Right ventricle myocardium inferior (tissue), 1 donor: ENCODE results near the gene WDFY4. TPM values are rescaled to one million over a fixed set of nuclear protein-coding genes. Genes with fewer than 3 reads are reported as not detected.

Source experiments
- ATAC-seq: fragments of 200-7000 bp; cut with Tn5 transposase; one replicate; pipeline ENCODE4 v1.9.1; 2020; ENCODE audit warnings: mild to moderate bottlenecking, moderate library complexity
- DNase-seq: peaks from one replicate; pipeline ENCODE4 v3.0.0; 2021; ENCODE audit errors: missing footprints
- intact Hi-C: fragments of 100-400 bp; cut with DNase I; formaldehyde crosslinking; loops from one replicate; pipeline ENCODE4 v1.11.0; 2022
- total RNA-seq: library from RNA; stranded (reverse); fragmentation: NEBNext Ultra II Directional; extraction: Animal tissue kit (Norgen Biotek cat#: 25700); gene quantifications from one replicate; pipeline ENCODE4 v1.2.1, GENCODE V29; 2021
- donor health status: DM: no; HTN: yes; CAD: no; lungs with severe emphysema.

The WDFY4 gene
- total RNA-seq, 1 donor from 2014 or later = 2.5 TPM

DNA sequence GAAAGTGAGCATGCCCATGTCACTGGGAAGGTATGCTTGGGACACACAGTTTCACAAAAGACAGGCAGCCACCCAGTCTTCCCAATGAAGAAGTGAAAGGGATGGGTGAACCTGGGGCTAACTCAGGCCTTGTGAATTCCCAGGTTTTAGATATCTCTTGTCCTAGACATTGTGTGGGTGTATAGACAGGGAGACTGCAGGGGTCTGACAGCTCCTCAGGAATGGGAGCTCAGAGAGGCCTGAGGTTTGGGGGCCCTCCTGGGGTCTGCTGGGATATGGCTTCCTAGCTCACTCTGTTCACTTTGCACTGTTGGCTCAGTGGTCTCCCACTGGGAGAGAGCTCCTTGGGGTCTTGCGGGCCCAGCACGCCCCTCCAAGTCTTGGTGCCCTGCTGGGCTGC, 47.0 kb downstream of the WDFY4 start:
- ATAC-seq (no peak), DNase-seq (no peak)
- intact Hi-C loops = no loop called here

DNA sequence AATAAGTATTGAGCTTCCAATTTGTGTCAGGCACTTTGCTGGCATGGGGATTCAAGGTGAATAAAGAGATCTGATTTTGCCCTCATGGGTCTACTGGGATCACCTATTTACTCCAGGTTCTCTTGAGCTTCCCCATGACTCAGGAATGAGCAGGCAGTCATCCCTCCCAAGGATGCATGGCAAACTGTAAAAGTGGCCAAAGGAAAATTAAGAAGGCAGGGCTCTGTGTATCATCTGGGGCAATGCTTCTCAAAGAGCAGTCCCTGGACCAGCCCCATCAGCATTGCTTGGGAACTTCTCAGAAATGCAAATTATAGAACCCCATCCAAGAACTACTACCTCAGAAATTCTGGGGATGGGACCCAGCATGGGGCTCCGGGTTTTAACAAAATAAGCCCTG, 48.7 kb downstream of the WDFY4 start:
- DNase-seq = no peak
- intact Hi-C loops = no loop called here
- no peak for ATAC-seq

DNA sequence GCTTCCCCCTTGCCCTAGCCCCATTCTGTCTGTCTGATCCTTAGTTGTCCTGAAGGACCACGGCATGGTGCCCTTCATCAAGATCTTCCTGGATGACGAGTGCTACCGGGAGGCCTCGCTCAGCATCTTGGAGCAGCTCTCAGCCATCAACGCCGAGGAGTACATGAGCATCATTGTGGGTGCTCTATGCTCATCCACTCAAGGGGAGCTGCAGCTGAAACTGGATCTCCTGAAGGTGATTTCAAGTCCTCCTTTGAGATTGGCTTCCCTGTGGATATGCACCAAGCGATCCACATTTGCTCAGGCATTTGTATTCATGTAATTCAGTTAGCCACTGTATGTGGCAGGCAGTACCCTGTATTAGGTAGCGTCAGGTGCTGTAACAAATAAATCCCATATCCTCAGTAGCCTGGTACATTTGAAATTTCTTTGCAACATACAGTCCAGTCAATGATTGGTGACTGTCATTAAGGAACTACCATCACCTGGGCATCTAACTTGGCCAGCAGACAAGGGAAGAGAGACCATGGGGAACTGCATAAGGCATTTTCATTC, 51.2 kb downstream of the WDFY4 start:
- intact Hi-C loops = no loop called here
- DNase-seq = no peak
- ATAC-seq = no peak

DNA sequence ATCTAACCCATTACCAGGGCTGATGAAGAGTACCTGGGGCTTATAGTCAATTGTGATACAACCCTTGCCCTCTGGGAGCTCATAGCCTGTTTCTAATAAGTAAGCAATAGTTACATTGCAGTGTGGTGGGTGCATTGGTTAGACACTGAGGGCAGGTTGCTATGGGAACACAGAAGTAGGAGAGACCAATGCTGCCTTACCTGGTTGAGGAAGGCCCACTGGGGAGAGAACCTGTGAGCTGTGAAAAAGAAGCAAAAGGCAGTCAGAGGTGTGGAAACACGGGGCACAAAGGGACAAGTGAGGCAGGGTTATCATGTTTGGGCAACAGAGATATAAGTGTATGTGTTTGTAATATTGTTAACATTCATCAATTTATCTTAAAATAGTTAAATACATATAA, 51.9 kb downstream of the WDFY4 start:
- intact Hi-C loops = no loop called here
- DNase-seq (no peak), ATAC-seq (no peak)

DNA sequence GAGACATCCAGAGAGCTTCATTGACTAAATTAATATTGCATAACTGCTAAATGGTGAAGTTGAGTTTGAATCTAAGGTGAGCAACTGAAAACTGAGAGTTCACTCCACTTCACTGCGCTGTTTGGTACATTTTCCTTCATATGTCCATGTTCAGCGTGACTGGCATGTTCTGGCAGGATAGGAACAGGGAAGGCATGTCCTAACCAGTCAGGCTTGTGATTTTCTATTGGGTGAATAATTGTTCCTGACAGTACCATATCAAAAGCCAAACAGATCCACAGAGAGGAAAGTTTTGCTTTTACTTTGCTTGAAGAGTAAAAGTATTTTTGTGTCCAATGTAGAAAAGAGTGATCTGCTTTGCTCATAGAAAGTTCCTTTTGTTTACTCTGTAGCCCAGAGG, 53.2 kb downstream of the WDFY4 start:
- DNase-seq (no peak), ATAC-seq (no peak)
- intact Hi-C loops = no loop called here

DNA sequence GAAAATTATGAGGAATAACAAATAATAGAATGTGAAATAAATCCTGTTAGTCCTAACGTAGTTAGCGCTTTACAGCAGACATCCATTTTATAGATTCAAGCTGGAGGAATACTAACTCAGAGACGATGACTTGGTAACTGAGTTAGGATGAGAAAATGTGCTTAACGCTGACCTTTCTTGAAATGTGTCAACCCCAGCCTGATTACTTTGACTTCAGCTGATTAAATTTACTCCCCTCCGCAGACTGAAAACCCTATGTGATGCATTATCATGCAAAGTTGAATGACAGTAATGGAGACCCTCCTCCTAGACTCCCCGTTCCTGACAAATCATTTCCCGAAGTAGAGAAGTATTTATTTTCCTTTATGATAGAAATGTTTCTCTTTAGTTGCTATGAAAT, 54.5 kb downstream of the WDFY4 start:
- intact Hi-C loops = no loop called here

DNA sequence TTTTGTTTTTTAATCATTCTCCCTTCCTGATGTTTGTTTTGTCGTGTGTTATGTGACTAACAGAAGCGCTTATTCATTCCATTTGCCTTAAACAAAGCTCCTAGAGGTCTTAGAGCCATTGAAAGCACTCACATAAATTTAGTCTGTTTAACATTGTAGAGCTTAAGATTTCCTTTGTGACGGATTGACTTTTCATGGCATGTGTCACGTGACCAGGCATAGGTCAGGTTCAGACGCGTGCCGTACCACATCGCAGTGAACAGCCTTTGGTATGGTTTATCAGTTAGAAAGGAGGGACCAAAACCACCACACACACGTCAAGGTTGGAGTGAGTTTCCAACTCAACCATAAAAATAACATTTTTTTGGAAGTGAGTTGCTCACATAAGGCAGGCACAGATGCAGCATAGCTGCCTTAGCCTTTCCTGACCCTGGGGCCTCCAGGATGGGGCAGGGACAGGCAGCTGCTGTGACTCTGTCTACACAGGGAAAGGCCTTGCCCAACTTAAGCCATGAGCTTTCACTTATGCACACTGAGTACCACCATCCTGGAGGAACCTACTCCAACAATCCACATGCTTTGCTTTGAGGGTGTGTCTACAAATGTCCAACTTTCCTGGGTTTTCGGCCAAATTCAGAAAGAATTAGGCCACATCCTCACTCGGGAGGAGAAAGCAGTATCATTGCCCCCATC, 55.5 kb downstream of the WDFY4 start:
- ATAC-seq (no peak), DNase-seq (no peak)
- intact Hi-C loops = no loop called here

More for the DNA sequence above, 54.5 kb downstream of the WDFY4 start:
- no peak for DNase-seq
- no peak for ATAC-seq

DNA sequence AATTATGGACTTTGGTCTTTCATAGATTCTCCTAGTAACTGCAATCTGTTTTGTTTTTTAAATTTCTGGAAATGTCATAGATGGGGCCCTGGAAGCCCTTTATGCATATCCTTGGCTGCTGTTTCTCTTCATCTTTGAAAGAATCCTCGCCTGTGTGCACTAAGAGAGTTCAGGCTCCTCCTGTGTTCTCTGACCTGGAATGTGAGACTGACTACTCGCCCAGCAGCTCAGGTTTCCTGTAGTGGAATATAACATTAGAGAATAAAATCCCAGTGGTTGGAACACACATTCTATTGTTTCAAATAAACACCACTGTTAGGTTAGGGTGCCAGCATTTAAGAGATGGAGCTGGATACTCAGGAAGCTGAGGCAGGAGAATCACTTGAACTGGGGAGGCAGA, 56.3 kb downstream of the WDFY4 start:
- no peak for ATAC-seq

DNA sequence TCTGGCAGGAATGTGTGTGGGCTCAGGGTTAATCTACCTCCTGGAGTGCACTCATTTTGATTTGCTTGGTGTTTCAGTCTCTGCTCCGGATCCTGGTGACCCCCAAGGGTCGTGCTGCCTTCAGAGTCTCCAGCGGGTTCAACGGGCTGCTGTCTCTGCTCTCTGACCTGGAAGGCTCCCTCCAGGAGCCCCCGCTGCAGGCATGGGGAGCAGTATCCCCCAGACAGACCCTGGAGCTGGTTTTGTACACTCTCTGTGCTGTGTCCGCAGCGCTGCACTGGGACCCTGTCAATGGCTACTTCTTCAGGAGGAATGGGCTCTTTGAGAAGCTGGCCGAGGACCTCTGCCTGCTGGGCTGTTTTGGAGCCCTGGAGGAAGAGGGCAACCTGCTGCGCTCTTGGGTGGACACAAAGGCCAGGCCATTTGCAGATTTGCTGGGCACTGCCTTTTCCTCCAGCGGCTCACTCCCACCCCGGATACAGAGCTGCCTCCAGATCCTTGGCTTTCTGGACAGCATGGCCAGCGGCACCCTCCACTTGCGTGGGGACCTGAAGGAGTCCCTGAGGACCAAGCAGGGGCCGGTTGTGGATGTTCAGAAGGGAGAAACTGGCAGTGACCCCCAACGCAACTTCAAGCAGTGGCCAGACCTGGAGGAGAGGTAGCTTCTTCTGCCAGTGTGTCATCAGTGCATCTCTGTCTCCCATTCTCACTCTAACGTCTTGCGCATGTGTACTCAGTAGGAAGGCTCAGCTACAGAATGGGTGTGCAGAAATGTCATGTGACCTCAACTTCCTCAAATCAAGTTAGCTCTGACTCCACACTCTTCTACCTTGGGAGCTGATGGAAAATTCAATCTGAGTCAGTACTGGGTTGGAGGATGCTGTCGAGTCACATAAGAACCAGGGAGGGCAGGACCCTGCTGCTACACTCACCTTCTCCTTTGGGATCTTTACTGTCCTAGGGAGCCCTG, 58.5 kb downstream of the WDFY4 start:
- ATAC-seq (no peak), DNase-seq (no peak)
- intact Hi-C loops = no loop called here

More for the DNA sequence above, 56.3 kb downstream of the WDFY4 start:
- intact Hi-C loops = no loop called here
- no peak for DNase-seq

DNA sequence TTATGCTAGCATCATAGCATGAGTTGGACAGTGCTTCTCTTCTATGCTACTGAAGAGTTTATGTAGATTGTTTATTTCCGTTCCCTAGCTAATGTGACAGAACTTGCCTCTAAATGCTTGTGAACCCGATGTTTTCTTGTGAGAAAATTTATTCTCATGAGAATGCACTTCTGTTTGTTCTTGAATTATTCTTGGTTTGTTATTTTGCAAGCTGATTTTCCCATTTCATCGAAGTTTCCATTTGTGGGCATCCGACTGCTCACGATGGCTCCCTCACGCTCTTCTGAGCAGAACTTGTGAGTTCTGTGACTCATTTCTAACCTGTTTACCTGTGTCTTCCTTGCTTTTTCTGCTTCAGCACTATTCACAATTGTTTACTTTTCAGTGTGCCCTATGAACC, 59.9 kb downstream of the WDFY4 start:
- DNase-seq (no peak), ATAC-seq (no peak)
- intact Hi-C loops = no loop called here

DNA sequence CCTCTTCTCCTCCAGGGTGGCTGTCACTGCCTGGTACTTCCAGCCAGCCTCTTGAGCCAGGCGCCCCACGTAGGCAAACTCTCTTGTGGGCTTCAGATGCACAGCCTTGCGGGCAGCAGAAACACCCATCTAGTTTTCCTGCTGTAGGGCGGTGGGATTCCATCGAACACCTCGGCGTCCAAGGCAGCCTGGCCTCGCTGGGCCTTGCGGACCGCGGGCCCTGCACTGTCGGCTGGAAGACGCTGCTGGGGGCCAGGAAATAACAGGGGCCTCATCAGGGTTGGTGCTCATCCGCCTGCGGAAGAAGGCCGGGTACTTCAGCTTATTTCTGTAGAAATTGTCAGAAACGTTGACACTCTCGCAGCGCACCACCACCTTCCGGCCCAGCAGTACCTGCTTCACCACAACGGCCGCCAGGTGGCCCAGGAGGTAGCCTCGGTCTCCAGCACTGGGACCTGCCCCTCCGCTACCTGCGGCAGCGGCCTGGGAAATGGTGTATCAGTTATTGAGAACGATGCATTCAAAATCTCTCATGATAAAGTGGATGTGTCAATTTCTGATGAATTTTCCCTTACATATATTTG, 61.1 kb downstream of the WDFY4 start:
- intact Hi-C loops = no loop called here
- DNase-seq (no peak), ATAC-seq (no peak)

DNA sequence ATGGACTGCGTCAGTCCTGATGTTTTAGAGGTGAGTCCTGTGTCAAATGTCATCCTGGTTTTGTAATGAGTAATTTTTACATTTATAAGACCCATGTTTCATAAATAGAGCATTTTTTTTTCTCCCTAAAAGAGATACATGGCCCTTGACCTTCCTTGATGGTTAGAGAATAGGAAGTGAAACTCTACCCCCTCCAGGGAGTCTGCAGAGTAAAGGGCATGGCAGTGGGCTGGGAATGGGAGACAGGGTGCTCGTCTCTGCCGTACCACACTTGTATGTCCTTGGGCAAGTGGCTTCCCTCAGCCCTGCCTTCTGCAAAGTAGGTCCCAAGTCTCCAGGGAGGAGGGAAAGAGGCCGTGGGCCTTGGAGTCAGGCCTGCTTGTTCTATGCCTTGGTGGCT, 63.9 kb downstream of the WDFY4 start:
- intact Hi-C loops = no loop called here
- DNase-seq = no peak
- no peak for ATAC-seq

DNA sequence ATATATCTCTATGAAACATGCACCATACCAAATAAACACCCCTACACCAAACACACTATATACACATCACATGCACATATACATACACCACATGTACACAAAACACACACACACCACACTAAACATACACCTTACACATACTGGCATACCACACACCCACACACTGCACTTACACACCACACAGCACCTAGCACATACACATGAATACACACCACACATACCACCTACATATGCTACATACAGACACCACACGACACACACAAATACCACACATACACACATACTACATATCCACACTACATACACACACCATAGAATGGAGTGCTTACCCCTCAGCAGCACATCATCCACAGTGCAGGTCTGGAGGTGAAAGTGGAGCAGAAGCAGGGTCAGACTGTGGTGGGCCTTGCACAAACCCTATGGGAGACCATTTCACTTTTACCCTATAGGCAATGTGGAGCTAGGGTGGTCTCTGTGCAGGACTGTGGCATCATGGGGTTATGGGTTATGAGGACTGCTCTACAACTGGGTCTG, 64.6 kb downstream of the WDFY4 start:
- intact Hi-C loops = no loop called here
- ATAC-seq (no peak), DNase-seq (no peak)

DNA sequence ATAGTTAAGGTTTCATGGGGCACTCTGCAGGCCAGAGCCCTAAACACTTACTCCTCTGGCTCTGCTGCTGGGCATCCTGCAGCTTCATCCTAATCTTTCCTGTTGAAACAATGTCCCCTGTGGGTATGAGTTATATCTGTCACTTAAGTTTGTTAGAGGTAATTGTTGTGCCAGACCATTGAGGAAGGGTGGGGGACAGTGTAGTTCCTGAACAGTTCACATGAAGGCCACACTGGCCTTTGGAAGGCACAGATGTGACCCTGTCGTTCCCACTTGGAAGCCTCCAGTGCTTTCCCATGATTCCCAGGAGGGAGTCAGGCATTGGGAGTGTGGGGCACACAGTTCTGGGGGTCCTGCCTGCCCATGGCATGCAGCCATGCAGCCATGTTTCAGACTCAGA, 65.3 kb downstream of the WDFY4 start:
- intact Hi-C loops = no loop called here
- no peak for DNase-seq
- ATAC-seq = no peak

DNA sequence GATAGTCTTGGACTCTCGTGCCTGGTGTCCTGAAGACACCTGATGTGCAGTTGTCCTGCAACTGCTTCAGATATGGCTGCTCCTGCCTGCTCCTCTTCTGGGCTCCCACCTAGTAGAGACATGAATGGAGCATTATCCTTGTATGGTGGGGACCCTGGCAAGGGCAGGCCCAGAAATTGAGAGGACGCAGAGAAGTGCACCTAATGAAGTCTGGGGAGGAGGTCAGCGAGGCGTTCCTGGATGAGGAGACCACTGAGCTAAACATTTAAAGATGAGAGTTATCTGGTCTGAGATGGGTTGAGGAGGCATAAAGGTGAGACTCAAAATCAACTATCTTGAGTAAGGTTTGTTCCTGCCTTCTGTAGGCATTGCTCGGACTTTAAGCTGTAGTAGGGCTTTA, 66.3 kb downstream of the WDFY4 start:
- DNase-seq (no peak), ATAC-seq (no peak)
- intact Hi-C loops = no loop called here

DNA sequence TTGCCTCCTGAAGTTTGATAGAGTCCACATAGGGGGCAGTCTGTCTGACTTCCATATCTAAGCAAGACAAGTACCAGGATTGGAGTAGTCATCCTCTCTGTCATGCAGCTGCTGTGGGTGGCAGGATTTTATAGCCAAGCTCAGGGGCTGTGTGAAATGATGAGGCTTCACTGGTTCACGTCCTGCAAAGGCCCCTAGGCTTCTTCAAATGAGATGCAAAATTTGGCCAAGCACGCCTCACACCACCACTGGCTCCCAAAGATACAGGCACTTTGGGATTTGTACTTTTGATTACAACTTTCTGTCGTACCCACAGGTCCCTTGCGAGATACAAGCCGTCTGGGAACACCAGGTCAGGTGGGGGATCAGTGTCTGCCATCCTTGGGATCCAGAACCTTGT, 67.1 kb downstream of the WDFY4 start:
- ATAC-seq = no peak

DNA sequence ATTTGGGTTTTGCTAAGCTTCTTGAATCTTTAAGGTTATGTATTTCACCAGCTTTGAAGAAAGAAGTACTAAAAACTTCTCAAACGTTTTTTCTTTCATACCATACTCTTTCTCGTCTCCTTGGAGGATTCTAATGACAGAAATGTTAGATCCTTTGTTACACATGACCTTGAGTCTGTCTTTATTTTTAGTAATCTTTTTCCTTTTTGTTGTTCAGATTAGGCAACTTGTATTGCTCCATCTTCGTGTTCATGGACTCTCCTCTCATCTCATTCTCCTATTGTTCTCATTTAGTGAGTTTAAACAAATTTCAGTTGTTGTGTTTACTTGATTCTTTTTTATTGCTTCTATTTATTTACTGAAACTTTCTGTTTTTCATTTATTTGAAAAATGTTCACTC, 73.7 kb downstream of the WDFY4 start:
- DNase-seq = no peak
- ATAC-seq = no peak
- intact Hi-C loops = no loop called here

More for the DNA sequence above, 67.1 kb downstream of the WDFY4 start:
- intact Hi-C loops = no loop called here
- no peak for DNase-seq

DNA sequence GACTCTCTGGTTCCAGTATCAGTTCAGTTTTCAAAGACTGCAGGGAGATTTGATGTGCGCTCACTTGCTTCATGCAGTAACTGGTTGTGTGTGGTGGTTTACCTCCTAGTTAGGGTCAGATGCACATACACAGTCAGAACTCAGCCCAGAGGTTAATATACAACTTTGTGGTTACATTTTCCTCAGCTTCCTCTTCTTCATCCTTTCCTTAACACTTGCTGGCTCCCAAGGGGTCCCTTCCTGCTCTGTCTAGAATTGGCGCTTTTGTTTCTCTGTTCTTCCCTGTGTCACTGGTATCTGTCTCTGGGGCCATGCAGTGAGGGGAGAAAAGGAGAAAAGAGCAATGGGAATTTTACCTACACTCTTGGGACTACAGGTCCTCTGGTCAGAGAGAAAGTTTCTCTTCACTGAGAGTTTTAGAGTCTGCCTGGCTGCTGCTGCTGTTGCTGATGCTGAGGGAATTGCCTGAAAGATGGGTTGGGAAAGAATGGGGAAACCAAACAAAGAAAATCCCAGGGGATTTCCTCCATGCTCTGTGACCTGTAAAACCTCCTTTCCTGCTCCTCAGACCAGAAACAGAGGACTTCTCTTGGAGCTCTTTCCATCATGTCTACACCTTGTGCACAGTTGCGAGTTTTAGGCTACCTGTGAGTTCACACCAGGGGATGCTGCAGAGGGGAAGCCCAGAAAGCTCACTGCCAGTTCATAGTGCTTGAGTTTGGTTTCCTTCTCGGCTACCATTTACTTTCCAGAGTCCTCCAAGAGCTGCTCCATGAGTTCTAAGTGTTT, 74.6 kb downstream of the WDFY4 start:
- intact Hi-C loops = no loop called here
- no peak for DNase-seq
- no peak for ATAC-seq

DNA sequence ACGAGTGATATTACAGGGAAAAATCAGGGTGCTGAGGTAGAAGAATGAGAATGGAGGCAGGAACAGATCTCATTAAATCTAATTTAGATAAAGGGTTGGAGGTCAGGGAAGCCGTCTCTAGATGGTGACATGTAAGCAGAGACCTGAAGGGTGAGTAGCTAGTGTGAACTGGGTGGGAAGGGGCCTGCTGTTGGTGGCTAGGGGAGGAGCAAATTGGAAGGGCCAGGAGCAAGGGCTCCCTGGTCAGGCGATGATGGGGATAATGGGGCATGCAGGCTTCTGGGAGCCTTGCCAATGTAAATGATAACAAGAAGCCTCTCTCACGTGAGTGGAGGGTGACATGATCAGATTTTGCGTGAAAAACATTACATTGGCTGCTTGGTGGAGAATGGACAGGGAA, 76.3 kb downstream of the WDFY4 start:
- intact Hi-C loops = no loop called here
- no peak for ATAC-seq
- DNase-seq = no peak
